HL-60 (cell line): Measurements from ENCODE around the gene MRTFA.

Experiments
- DNase-seq, 2 experiments: peaks; one replicate each; pipeline ENCODE4 v3.0.0-alpha.2; 2010 to 2020; ENCODE audit warnings: low read depth in 1 of 2, low spot score in 1 of 2
- H3K27ac ChIP-seq: fragments of 250-450 bp; sonication (Bioruptor Pico); replicated peaks from 2 replicates; pipeline ENCODE4 v1.5.1; 2020; ENCODE audit warnings: mild to moderate bottlenecking, moderate library complexity
- H3K27me3 ChIP-seq: fragments of 250-450 bp; sonication (Bioruptor Pico); 2 replicates; pipeline ENCODE4 v1.5.1; 2021; ENCODE audit warnings: mild to moderate bottlenecking, moderate library complexity; ENCODE audit not compliant: insufficient read depth, poor library complexity, severe bottlenecking
- H3K4me3 ChIP-seq: replicated peaks from 2 replicates; pipeline ENCODE4 v1.5.1; 2011; ENCODE audit warnings: mild to moderate bottlenecking, control low read depth, low read length; ENCODE audit not compliant: insufficient read depth
- GABPA ChIP-seq: IDR thresholded peaks from 2 replicates; pipeline ENCODE4 v1.6.1; 2012; ENCODE audit warnings: low read depth
- POLR2AphosphoS5 ChIP-seq: IDR thresholded peaks from 2 replicates; pipeline ENCODE4 v1.6.1; 2012; ENCODE audit warnings: low read depth
- SPI1 ChIP-seq: IDR thresholded peaks from 2 replicates; pipeline ENCODE4 v1.6.1; 2012; ENCODE audit warnings: low read depth, mild to moderate bottlenecking, borderline replicate concordance
- TF ChIP-seq, protein P1 (sequence below): IDR thresholded peaks from 2 replicates; pipeline ENCODE4 v1.6.1; 2012; ENCODE audit warnings: low read depth; ENCODE audit not compliant: insufficient replicate concordance
- TF ChIP-seq, protein P2 (sequence below): IDR thresholded peaks from one replicate; pipeline ENCODE4 v1.5.1; 2011; ENCODE audit warnings: low read length, control low read depth, inconsistent platforms; ENCODE audit not compliant: insufficient read depth

Gene MRTFA

DNA sequence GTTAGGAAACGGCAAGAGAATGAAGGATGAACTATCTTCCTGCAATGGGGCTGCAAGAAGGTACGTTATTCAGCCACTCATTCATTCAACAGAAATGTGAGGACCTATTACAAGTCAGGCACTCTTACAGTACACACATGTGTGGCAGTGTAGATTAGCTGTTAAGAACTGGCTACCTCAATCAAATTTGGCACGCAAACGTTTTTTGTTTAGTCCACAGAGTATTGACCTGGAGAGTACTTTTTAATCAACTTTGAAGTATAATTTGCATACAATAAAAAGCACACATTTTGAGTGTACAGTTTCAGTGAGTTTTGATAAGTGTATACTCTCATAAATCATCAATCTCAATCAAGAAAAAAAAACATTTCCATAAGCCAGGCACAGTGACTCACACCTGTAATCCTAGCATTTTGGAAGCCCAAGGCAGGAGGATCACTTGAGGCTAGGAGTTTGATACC lies 24.2 kb downstream of the MRTFA start:
- TF ChIP-seq GABPA (no peak), POLR2AphosphoS5 (no peak), SPI1 (no peak)
- TF ChIP-seq, protein P1, sequence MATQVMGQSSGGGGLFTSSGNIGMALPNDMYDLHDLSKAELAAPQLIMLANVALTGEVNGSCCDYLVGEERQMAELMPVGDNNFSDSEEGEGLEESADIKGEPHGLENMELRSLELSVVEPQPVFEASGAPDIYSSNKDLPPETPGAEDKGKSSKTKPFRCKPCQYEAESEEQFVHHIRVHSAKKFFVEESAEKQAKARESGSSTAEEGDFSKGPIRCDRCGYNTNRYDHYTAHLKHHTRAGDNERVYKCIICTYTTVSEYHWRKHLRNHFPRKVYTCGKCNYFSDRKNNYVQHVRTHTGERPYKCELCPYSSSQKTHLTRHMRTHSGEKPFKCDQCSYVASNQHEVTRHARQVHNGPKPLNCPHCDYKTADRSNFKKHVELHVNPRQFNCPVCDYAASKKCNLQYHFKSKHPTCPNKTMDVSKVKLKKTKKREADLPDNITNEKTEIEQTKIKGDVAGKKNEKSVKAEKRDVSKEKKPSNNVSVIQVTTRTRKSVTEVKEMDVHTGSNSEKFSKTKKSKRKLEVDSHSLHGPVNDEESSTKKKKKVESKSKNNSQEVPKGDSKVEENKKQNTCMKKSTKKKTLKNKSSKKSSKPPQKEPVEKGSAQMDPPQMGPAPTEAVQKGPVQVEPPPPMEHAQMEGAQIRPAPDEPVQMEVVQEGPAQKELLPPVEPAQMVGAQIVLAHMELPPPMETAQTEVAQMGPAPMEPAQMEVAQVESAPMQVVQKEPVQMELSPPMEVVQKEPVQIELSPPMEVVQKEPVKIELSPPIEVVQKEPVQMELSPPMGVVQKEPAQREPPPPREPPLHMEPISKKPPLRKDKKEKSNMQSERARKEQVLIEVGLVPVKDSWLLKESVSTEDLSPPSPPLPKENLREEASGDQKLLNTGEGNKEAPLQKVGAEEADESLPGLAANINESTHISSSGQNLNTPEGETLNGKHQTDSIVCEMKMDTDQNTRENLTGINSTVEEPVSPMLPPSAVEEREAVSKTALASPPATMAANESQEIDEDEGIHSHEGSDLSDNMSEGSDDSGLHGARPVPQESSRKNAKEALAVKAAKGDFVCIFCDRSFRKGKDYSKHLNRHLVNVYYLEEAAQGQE: no peak
- DNase-seq: no peak
- Histone ChIP-seq H3K4me3 (no peak overlapping the region), H3K27ac (no peak overlapping the region), H3K27me3 (no peaks in the 10 kb centered on the region)

DNA sequence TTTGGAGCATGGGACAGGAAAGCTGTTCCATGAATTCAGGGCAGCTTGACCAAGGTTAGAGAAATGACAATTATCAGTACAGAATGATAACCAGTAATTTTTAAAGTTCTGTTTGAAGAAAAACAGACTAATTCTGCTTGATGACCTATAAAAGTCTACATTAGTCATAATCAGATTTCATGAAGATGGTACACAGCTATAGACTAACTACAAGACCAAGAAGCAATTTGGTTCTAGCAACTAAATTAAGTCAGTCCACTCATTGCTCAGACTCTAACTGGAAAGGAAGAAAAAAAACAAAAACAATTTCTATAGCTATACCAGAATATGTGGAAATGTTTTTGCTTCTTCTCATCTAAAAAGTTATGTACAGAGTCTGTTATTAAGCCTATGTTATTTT lies 24.9 kb downstream of the MRTFA start:
- DNase-seq: no peak
- H3K27me3 ChIP-seq: no peaks in the 10 kb centered on the region

DNA sequence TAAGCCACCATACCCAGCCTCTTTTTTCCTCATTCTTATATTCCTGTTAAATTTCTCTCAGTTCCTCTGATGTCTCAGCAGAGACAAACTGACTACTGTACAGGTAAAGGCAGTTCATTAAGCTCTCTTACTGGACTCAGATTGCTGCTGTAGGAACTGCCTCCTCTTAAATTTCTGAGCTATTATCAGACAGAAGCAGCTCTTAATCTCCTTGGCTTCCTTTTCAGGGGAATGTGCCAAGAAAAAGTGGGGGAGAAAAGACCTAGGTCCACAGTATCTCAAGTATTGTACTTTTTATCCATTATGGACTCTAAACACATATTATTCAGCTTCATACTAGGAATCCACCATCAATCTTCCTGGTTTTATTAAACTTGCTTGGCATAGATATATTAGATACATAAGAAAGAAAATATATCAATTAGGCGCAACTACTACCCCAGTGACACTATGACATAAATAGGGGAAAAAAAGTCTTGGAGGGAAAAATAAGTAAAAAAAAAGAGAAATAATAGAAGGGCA lies 26.1 kb downstream of the MRTFA start:
- no peak overlapping the region for H3K27ac ChIP-seq
- no peak for DNase-seq
- H3K27me3 ChIP-seq: no peaks in the 10 kb centered on the region
- TF ChIP-seq GABPA (no peak), POLR2AphosphoS5 (no peak), SPI1 (no peak)
- TF ChIP-seq, protein P2, sequence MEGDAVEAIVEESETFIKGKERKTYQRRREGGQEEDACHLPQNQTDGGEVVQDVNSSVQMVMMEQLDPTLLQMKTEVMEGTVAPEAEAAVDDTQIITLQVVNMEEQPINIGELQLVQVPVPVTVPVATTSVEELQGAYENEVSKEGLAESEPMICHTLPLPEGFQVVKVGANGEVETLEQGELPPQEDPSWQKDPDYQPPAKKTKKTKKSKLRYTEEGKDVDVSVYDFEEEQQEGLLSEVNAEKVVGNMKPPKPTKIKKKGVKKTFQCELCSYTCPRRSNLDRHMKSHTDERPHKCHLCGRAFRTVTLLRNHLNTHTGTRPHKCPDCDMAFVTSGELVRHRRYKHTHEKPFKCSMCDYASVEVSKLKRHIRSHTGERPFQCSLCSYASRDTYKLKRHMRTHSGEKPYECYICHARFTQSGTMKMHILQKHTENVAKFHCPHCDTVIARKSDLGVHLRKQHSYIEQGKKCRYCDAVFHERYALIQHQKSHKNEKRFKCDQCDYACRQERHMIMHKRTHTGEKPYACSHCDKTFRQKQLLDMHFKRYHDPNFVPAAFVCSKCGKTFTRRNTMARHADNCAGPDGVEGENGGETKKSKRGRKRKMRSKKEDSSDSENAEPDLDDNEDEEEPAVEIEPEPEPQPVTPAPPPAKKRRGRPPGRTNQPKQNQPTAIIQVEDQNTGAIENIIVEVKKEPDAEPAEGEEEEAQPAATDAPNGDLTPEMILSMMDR: no peak
- TF ChIP-seq, protein P1: no peak
- H3K4me3 ChIP-seq: no peak overlapping the region

More for the DNA sequence above, 24.9 kb downstream of the MRTFA start:
- no peak overlapping the region for H3K27ac ChIP-seq
- no peak overlapping the region for H3K4me3 ChIP-seq
- TF ChIP-seq, protein P1: no peak
- TF ChIP-seq, protein P2: no peak
- no peak for TF ChIP-seq GABPA
- TF ChIP-seq POLR2AphosphoS5: no peak
- no peak for TF ChIP-seq SPI1
